GM12875 (cell line): ENCODE data around the gene ADK.
"Not testable (repeated sequence)": the region's sequence is repeated elsewhere in the genome, so short reads cannot be mapped to it uniquely, and the experiment has no call there.

ENCODE experiments used
- H3K4me3 ChIP-seq: one replicate; pipeline ENCODE4 v1.5.1; 2011; ENCODE audit warnings: low read depth, low read length, control low read depth
- TF ChIP-seq, protein P1 (sequence below): IDR thresholded peaks from 2 replicates; pipeline ENCODE4 v1.5.1; 2011; ENCODE audit warnings: low read depth, mild to moderate bottlenecking, control low read depth, inconsistent platforms, low read length, moderate library complexity, borderline replicate concordance; ENCODE audit not compliant: insufficient read depth

Gene ADK

DNA sequence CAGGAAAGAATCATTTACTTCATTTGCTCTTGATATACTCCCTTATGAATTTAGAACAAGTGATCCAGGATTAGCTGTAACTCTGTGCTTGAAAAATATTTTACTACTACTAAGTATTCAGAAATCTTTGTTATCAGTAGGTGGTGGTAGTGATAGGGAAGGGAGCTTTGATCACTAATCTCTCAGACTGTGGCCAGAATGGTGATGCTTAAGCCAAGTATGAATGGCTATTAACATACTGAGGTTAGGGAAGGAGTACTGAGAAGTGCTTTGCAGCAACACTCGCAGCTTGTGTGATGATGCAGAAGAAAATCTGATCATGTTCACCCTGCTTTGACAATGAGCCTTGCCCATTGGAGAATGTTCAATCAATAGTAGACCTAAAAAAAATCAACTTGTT, 29.7 kb upstream of the ADK start:
- no peak overlapping the region for H3K4me3 ChIP-seq
- TF ChIP-seq, protein P1, sequence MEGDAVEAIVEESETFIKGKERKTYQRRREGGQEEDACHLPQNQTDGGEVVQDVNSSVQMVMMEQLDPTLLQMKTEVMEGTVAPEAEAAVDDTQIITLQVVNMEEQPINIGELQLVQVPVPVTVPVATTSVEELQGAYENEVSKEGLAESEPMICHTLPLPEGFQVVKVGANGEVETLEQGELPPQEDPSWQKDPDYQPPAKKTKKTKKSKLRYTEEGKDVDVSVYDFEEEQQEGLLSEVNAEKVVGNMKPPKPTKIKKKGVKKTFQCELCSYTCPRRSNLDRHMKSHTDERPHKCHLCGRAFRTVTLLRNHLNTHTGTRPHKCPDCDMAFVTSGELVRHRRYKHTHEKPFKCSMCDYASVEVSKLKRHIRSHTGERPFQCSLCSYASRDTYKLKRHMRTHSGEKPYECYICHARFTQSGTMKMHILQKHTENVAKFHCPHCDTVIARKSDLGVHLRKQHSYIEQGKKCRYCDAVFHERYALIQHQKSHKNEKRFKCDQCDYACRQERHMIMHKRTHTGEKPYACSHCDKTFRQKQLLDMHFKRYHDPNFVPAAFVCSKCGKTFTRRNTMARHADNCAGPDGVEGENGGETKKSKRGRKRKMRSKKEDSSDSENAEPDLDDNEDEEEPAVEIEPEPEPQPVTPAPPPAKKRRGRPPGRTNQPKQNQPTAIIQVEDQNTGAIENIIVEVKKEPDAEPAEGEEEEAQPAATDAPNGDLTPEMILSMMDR = no peak

DNA sequence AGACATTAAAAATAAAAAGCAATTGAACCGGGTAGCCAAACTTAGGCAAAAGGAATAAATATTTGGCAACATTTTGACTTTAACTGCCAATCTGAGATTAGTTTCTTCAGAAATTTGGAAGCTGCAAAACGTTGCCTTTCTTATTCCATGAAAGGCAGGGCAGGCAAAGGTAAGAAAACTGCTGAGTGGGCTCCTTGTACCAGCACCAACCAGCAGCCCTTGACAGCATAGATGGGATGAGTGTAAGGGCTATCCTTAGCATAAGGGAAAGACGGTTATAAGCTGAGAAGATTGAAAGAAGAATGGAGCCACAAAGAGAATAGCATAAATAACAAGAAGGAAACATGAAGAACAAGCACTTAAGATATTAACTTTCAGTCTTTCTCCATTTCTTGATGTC, 29.0 kb upstream of the ADK start:
- TF ChIP-seq, protein P1 = no peak
- no peak overlapping the region for H3K4me3 ChIP-seq

DNA sequence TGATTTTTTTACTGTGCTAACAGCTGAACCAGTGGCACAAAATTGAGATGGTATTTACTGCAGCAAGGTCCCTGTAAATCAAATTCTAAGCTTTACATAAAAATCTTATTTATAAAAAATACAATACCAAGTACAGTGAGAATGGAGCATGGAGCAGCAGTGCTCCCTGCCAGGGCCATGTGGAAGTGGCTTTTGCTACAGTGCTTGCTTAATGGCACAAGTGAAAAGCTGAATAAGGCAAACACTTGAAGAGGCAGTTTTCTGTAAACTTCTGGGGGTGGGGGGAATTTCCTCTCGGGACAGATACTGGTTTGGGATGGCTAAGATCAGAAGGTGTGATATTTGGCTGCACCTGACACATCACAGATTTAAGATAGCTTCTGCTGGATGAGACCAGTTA, 27.9 kb upstream of the ADK start:
- H3K4me3 ChIP-seq = no peak overlapping the region
- TF ChIP-seq, protein P1 = no peak

DNA sequence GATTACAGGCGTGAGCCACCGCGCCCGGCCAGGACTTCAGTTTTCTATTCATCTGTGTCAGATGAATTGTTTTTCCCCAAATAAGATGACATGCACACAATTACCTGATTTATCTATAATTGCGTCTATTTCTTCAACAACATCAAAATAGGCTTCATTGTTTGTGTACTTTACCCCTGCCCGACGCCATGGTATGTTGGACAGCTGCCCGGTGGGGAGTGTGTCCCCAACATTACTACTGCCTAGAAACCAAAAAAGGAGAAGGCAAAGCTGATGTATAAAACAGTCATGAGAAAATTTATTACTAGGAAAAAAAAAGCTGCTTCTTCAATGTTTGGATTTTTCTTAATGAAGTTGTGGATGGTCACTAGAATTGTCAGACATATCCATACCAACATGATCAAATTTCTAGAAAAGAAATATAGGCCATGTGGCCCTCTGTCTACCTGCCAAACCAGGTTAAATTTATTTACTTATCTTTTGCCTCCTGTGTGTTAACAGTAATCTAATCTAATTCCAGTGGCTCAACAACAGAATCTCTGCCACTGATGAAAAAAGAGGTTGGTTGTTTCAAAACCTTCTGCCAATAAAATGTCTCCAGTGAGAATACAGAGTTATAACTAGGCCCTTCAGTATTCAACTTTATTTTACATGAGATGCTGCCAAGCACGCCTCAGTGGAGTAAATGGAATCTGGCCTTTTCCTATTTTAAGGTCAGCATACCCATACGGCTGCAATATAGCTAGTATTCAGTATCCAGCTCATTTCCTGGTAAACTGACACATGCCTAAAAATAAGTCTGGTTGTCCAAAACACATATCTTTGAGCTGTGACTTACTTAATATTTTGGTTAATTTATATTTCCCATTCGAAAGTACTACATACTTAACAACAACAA, 16.8 kb upstream of the ADK start:
- no peak overlapping the region for H3K4me3 ChIP-seq
- TF ChIP-seq, protein P1 = no peak

DNA sequence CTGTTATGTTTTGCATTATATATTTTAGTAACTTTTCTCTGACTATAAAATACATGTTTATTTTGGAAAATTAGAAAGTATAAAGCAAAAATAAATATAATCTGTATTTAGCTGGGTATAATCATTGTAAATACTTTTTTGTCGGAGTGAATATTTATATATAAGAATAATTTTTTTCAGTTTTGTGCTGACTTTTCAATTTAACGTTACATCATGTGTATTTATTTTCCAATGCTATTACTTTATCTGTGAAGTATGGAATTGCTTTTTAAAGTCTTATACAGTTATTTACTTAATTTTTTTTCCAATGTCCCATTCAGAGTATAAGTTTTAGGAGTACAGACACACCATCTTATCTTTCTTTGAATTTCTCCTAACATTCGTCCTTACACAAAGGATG, 15.6 kb upstream of the ADK start:
- H3K4me3 ChIP-seq = no peak overlapping the region
- TF ChIP-seq, protein P1 = no peak

DNA sequence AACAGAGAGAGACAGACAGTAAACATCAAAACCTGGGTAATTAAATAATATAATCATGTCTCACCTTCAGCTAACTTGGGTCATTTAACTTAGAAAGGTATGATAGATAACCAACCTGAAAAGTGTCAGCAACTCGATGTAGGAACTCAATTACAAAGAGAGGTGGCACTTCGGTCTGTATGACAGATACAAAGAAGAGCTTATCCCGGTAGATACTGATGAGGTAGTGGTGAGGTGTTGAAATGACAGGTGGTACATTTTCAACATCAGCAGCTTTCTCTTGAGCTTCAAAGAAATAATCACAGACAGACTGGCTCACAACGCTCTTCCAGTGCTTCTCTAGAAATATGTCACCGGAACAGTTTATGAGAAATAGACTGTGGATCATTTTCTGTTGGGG, 13.0 kb upstream of the ADK start:
- TF ChIP-seq, protein P1 = no peak

DNA sequence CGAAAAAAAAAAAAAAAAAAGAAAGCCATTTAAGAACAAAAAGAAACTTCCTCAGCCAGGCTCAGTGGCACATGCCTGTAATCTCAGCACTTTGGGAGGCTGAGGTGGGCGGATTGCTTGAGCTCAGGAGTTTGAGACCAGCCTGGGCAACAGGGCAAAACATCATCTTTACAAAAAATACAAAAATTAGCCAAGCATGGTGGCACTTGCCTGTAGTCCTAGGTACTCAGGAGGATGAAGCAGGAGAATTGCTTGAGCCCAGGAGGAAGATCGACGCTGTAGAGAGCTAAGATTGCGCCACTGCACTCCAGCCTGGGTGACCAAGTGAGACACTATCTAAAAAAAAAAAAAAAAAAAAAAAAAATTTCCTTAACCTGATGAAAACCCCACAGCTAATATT, 12.4 kb upstream of the ADK start:
- not testable (repeated sequence) for H3K4me3 ChIP-seq

More for the DNA sequence above, 13.0 kb upstream of the ADK start:
- no peak overlapping the region for H3K4me3 ChIP-seq
